GM23338 (cell line): Measurements from ENCODE around the gene GAL3ST2. TPM values are rescaled to one million over a fixed set of nuclear protein-coding genes. Genes with fewer than 3 reads are reported as not detected.

ENCODE experiments used
- ATAC-seq: fragments of 200-7000 bp; cut with Tn5 transposase; 3 replicates; pipeline ENCODE4 v1.9.1; 2020
- DNase-seq: peaks from one replicate; pipeline ENCODE4 v3.0.0-alpha.2; 2015; ENCODE audit warnings: low spot score
- H2AFZ ChIP-seq: fragments of 200-600 bp; sonication (generic); 2 replicates; pipeline ENCODE4 v1.8.0; 2016; ENCODE audit warnings: antibody characterized with exemption, mild to moderate bottlenecking, moderate library complexity
- H3F3A ChIP-seq: fragments of 200-600 bp; sonication (generic); replicated peaks from 2 replicates; pipeline ENCODE4 v1.8.0; 2017; ENCODE audit warnings: antibody characterized with exemption, mixed run types, low read depth
- H3K27ac ChIP-seq: fragments of 200-600 bp; sonication (generic); 2 replicates; pipeline ENCODE4 v1.6.1; 2016; ENCODE audit warnings: low read depth
- H3K27me3 ChIP-seq: fragments of 200-600 bp; sonication (generic); 2 replicates; pipeline ENCODE4 v1.8.0; 2016; ENCODE audit warnings: mild to moderate bottlenecking, mixed run types, moderate library complexity; ENCODE audit not compliant: insufficient read depth
- H3K36me3 ChIP-seq: fragments of 200-600 bp; sonication (generic); 2 replicates; pipeline ENCODE4 v1.8.0; 2016; ENCODE audit warnings: mild to moderate bottlenecking; ENCODE audit not compliant: insufficient read depth
- H3K4me1 ChIP-seq: fragments of 200-600 bp; sonication (generic); 2 replicates; pipeline ENCODE4 v1.8.0; 2016; ENCODE audit warnings: mild to moderate bottlenecking, moderate library complexity; ENCODE audit not compliant: insufficient read depth
- H3K4me2 ChIP-seq: fragments of 200-600 bp; sonication (generic); 2 replicates; pipeline ENCODE4 v1.7.1; 2017; ENCODE audit warnings: mixed run types
- H3K4me3 ChIP-seq: fragments of 200-600 bp; sonication (generic); 2 replicates; pipeline ENCODE4 v1.6.1; 2016; ENCODE audit warnings: mixed run types
- H3K79me2 ChIP-seq: fragments of 200-600 bp; sonication (generic); replicated peaks from 2 replicates; pipeline ENCODE4 v1.8.0; 2017; ENCODE audit warnings: mild to moderate bottlenecking; ENCODE audit not compliant: insufficient read depth
- H3K9me2 ChIP-seq: fragments of 200-600 bp; sonication (generic); 2 replicates; pipeline ENCODE4 v1.8.0; 2017; ENCODE audit not compliant: insufficient read depth
- H4K20me1 ChIP-seq: fragments of 200-600 bp; sonication (generic); replicated peaks from 2 replicates; pipeline ENCODE4 v1.8.0; 2017; ENCODE audit warnings: mild to moderate bottlenecking; ENCODE audit not compliant: insufficient read depth
- H3K27ac Mint-ChIP-seq: 2 replicates; pipeline ENCODE4 v1.8.0; 2020; ENCODE audit warnings: inconsistent platforms, mild to moderate bottlenecking, moderate library complexity, mixed read lengths
- H3K27me3 Mint-ChIP-seq: 3 replicates; pipeline ENCODE4 v1.8.0; 2022; ENCODE audit warnings: low read depth, mild to moderate bottlenecking, moderate library complexity, mixed read lengths, inconsistent platforms; ENCODE audit not compliant: insufficient read depth, poor library complexity
- H3K36me3 Mint-ChIP-seq: 3 replicates; pipeline ENCODE4 v1.8.0; 2021; ENCODE audit warnings: low read depth, mild to moderate bottlenecking, inconsistent platforms, moderate library complexity, mixed read lengths
- H3K4me1 Mint-ChIP-seq: 3 replicates; pipeline ENCODE4 v1.8.0; 2020; ENCODE audit warnings: mild to moderate bottlenecking, inconsistent platforms, mixed read lengths
- H3K4me3 Mint-ChIP-seq: 3 replicates; pipeline ENCODE4 v1.8.0; 2021; ENCODE audit warnings: moderate library complexity, mild to moderate bottlenecking, inconsistent platforms, mixed read lengths
- H3K9me3 Mint-ChIP-seq: 3 replicates; pipeline ENCODE4 v1.8.0; 2020; ENCODE audit warnings: moderate library complexity, mild to moderate bottlenecking, inconsistent platforms, mixed read lengths
- CREB1 ChIP-seq: fragments of 250-450 bp; sonication (Bioruptor Pico); IDR thresholded peaks from 2 replicates; pipeline ENCODE4 v1.5.0; 2020; ENCODE audit warnings: low read depth, mild to moderate bottlenecking, moderate library complexity
- NANOG ChIP-seq: IDR thresholded peaks from 2 replicates; pipeline ENCODE4 v1.6.1; 2016; ENCODE audit warnings: antibody characterized with exemption, borderline replicate concordance
- POLR2AphosphoS5 ChIP-seq: IDR thresholded peaks from 2 replicates; pipeline ENCODE4 v1.6.1; 2016; ENCODE audit warnings: antibody characterized with exemption, low read depth
- polyA plus RNA-seq: library from polyadenylated mRNA; unstranded; fragments of >200 nt; fragmentation: Nextera tagmentation; extraction: Ambion mirVana; gene quantifications from 2 replicates; pipeline ENCODE4 v1.2.1, GENCODE V29; 2016
- total RNA-seq: library from RNA; depleted of rRNA; stranded (reverse); fragments of >200 nt; shearing (Covaris generic); gene quantifications from 2 replicates; pipeline ENCODE4 v1.2.3, GENCODE V29; 2014
- TF ChIP-seq, protein P1 (sequence below): fragments of 250-450 bp; sonication (Bioruptor Pico); IDR thresholded peaks from 2 replicates; pipeline ENCODE4 v1.5.0; 2020; ENCODE audit warnings: mild to moderate bottlenecking, moderate library complexity

Gene GAL3ST2
- total and polyA plus RNA-seq, 2 experiments from 2014 or later: 0.19 to 0.24 TPM

DNA sequence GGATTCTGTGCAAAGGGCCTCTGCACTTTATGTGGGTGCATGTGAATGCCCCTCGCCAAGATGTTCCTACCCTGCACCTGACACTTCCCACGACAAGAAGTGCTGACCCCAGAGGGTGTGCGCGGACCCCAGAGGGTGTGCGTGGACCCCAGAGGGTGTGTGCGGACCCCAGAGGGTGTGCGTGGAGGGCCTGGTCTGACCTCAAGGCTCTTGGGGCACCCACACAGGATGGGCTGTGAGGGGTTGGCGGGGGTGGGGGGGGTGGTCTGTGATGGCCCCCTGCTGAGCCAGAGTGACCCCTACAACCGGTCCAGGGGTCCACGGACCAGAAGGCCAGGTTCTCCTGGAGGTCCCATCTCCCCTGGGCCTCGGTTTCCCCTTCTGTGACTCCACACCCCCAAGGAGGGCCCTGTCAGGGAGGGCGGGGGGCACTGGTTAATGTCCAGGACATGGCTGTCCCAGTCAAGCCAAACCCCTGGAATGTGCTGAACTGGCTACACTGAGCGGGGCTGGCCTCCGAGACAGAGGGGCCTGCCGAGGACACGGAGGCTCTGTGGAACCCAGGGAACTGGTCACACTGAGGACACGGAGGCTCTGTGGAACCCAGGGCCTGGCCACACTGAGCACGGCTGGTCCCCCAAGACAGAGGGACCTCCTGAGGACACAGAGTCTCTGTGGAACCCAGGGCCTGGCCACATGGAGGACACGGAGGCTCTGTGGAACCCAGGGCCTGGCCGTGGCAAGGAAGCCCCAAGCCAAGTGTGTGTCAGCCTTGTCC lies 35.5 kb downstream of the GAL3ST2 start:
- H4K20me1 ChIP-seq: no peaks in the 10 kb centered on the region
- no peaks in the 10 kb centered on the region; the same call in 2 of the 3 replicates for H3K36me3 Mint-ChIP-seq
- H3K4me3 Mint-ChIP-seq: no peak overlapping the region
- H3K79me2 ChIP-seq: no peaks in the 10 kb centered on the region
- H3K27me3 Mint-ChIP-seq: peaks cover 16% of the 10 kb centered on the region
- 0 out of 2 replicates have a peak, but pooled peaks cover 6% of the 10 kb centered on the region for H3K4me1 ChIP-seq
- no peak overlapping the region for H2AFZ ChIP-seq
- H3K4me2 ChIP-seq: no peak overlapping the region
- ATAC-seq: no peak
- H3K9me2 ChIP-seq: no peaks in the 10 kb centered on the region
- peaks cover 11% of the 10 kb centered on the region; the same call in 1 of the 2 replicates for H3F3A ChIP-seq
- H3K27me3 ChIP-seq: no peaks in the 10 kb centered on the region
- H3K4me3 ChIP-seq: no peak overlapping the region
- H3K36me3 ChIP-seq: no peaks in the 10 kb centered on the region
- no peak overlapping the region for H3K27ac ChIP-seq
- H3K27ac Mint-ChIP-seq: no peak overlapping the region
- H3K9me3 Mint-ChIP-seq: no peaks in the 10 kb centered on the region
- TF ChIP-seq POLR2AphosphoS5 (no peak), NANOG (no peak), CREB1 (CRISPR knock-in tag) (no peak)
- TF ChIP-seq, protein P1, sequence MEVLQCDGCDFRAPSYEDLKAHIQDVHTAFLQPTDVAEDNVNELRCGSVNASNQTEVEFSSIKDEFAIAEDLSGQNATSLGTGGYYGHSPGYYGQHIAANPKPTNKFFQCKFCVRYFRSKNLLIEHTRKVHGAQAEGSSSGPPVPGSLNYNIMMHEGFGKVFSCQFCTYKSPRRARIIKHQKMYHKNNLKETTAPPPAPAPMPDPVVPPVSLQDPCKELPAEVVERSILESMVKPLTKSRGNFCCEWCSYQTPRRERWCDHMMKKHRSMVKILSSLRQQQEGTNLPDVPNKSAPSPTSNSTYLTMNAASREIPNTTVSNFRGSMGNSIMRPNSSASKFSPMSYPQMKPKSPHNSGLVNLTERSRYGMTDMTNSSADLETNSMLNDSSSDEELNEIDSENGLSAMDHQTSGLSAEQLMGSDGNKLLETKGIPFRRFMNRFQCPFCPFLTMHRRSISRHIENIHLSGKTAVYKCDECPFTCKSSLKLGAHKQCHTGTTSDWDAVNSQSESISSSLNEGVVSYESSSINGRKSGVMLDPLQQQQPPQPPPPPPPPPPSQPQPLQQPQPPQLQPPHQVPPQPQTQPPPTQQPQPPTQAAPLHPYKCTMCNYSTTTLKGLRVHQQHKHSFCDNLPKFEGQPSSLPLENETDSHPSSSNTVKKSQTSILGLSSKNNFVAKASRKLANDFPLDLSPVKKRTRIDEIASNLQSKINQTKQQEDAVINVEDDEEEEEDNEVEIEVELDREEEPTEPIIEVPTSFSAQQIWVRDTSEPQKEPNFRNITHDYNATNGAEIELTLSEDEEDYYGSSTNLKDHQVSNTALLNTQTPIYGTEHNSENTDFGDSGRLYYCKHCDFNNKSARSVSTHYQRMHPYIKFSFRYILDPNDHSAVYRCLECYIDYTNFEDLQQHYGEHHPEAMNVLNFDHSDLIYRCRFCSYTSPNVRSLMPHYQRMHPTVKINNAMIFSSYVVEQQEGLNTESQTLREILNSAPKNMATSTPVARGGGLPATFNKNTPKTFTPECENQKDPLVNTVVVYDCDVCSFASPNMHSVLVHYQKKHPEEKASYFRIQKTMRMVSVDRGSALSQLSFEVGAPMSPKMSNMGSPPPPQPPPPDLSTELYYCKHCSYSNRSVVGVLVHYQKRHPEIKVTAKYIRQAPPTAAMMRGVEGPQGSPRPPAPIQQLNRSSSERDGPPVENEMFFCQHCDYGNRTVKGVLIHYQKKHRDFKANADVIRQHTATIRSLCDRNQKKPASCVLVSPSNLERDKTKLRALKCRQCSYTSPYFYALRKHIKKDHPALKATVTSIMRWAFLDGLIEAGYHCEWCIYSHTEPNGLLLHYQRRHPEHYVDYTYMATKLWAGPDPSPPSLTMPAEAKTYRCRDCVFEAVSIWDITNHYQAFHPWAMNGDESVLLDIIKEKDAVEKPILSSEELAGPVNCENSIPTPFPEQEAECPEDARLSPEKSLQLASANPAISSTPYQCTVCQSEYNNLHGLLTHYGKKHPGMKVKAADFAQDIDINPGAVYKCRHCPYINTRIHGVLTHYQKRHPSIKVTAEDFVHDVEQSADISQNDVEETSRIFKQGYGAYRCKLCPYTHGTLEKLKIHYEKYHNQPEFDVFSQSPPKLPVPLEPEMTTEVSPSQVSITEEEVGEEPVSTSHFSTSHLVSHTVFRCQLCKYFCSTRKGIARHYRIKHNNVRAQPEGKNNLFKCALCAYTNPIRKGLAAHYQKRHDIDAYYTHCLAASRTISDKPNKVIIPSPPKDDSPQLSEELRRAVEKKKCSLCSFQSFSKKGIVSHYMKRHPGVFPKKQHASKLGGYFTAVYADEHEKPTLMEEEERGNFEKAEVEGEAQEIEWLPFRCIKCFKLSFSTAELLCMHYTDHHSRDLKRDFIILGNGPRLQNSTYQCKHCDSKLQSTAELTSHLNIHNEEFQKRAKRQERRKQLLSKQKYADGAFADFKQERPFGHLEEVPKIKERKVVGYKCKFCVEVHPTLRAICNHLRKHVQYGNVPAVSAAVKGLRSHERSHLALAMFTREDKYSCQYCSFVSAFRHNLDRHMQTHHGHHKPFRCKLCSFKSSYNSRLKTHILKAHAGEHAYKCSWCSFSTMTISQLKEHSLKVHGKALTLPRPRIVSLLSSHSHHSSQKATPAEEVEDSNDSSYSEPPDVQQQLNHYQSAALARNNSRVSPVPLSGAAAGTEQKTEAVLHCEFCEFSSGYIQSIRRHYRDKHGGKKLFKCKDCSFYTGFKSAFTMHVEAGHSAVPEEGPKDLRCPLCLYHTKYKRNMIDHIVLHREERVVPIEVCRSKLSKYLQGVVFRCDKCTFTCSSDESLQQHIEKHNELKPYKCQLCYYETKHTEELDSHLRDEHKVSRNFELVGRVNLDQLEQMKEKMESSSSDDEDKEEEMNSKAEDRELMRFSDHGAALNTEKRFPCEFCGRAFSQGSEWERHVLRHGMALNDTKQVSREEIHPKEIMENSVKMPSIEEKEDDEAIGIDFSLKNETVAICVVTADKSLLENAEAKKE: no peak
- DNase-seq: no peak
- peaks cover 14% of the 10 kb centered on the region for H3K4me1 Mint-ChIP-seq
